HG03439 (cell line): ENCODE data around the gene EDN1.
"Not testable (repeated sequence)": the region's sequence is repeated elsewhere in the genome, so short reads cannot be mapped to it uniquely, and the experiment has no call there.

Experiments used
- ATAC-seq: cut with Tn5 transposase; IDR thresholded peaks from one replicate; pipeline ENCODE4 v1.9.1; 2021; ENCODE audit warnings: mild to moderate bottlenecking, moderate library complexity; ENCODE audit not compliant: unreplicated experiment

Gene EDN1

DNA sequence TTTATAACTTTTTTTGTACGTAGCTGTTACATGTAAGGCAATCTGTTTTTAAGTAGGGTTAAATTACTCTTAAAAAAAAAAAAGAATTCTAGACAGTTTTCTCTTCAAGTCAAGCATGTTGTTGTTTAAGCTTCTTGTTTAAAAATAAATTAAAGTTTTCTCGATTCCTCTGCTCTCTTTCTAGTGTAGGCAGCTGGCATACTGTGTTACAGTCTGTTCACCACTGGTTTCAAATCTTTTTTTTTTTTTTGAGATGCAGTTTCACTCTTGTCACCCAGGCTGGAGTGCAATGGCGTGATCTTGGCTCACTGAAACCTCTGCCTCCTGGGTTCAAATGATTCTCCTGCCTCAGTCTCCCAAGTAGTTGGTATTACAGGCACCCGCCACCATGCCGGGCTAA, 29.9 kb downstream of the EDN1 start:
- not testable (repeated sequence) for ATAC-seq

DNA sequence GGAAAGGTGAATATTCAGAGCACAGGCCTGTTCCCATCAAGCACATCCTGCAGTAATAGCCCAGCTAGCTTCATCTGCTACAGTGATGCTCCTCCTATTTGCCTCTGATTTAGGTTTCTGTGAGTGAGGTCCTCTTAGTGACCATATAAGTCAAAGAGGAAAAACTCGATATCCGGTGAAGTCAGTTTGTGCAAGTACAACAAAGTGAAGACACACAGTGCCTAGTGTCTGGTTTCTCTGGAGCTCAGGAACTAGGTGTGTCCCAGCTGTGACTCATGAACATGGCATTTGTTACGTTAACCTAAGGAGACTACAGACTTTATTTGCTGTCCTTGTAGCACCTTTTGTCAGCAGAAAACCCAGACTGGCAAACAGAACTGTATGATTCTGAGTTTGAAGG, 33.9 kb downstream of the EDN1 start:
- ATAC-seq = no peak

DNA sequence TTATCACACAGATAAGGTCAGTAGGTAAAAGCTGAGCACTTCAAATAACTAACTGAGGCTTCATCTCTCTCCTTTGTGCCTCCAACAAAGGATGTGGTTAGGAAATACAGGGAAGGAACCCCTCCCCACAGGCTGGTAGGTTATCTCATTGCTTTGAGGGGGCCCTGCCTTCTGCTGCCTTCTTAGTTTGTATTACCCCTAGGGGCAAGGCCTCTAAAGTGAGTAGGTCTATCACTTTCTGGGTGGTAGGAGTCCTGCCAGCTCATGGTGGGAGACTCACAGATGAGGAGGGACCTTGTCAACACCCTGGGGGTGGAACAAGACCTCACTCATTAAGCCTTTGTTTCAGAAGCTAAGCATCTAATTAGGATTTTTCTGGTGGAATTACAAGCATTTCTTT, 34.6 kb downstream of the EDN1 start:
- ATAC-seq = no peak

- no peak for ATAC-seq
Observed at GRCh38 chr6:12325872-12326271, 35.7 kb downstream of the EDN1 start.

DNA sequence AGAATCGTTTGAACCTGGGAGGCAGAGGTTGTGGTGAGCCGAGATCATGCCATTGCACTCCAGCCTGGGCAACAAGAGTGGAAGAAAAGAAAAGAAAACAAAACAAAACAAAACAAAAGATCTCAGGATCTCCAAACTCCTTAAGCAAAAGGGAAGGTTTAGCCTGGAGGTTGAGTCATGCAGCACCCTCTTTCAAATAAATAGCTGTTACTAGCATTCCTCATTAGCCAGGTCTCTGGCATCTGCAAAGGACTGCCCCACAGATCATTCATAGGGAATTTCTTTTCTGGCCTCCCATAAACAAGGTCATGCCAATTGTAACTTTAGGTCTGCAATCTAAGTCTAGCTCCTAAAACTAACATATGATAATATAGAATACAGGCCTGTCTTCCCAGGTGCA, 37.2 kb downstream of the EDN1 start:
- no peak for ATAC-seq

- ATAC-seq = no peak
Observed at GRCh38 chr6:12327988-12328387, 37.8 kb downstream of the EDN1 start.

GRCh38 chr6:12328701-12329100, 38.5 kb downstream of the EDN1 start:
- no peak for ATAC-seq

DNA sequence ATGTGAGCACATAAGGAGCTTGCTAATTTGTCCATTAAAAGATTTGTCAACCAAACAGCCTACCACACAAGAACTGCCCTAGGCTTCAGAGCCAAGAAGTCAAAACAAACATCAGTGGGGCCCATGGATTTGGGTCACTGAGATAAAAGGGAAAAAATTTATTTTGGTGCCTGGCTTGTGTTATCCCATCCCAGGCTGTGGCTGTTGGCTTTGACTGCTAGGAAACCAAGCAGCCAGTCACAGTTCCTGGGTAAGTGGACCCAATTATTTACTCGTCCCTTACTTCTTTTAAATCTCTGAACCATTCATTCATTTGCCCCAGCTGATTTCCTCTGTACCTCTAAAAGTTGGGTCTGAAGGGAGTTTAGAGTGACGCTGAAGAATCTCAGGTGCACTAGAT, 41.3 kb downstream of the EDN1 start:
- no peak for ATAC-seq

GRCh38 chr6:12331951-12332749, 42.0 kb downstream of the EDN1 start:
- no peak for ATAC-seq

- ATAC-seq = not testable (repeated sequence)
Observed at GRCh38 chr6:12332750-12333079, 42.6 kb downstream of the EDN1 start.

DNA sequence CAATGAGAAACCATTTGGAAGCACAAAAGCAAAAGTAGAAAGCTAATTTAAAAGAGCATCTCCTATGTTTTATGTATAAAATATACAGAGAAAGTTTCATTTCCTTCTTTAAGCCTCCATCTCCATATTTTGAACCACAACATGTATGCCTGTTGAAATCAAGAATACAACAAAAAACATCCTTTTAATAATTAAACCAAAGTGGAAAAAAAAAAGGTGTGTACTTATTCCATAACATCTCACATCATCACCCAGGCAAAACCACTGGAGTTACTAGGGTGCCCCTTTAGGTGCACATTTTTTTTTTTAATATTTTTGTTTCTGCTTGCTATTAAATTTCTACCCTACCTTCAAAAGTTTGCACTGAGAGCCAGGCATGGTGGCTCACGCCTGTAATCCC, 43.0 kb downstream of the EDN1 start:
- no peak for ATAC-seq

DNA sequence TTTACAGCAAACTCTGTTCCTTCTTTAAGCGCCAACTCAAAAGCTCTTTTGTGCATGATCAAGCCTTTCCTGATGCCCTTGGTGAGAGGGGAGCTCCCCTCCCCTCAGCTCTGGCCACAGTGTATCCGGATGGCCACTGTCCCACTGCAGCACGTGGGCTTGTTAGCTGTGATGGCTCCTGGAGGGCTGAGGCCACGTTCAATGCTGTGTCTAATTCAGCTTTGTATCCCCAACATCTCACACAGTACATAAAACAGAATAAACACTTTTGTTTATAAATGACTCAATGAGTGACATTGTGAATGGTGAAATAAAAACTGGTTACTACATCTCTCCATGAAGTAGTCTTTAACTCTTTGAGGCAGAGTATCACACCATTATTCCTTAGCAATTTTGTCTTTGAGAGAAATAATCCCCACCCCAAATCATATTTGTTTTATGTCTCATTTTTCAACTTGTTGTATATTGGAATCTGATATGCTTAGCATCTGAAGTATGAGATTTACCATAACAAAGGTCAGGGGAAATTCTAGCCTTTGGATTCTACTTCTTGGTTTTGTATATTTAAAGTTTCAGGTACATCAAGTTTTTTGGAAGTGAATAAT, 44.5 kb downstream of the EDN1 start:
- no peak for ATAC-seq

DNA sequence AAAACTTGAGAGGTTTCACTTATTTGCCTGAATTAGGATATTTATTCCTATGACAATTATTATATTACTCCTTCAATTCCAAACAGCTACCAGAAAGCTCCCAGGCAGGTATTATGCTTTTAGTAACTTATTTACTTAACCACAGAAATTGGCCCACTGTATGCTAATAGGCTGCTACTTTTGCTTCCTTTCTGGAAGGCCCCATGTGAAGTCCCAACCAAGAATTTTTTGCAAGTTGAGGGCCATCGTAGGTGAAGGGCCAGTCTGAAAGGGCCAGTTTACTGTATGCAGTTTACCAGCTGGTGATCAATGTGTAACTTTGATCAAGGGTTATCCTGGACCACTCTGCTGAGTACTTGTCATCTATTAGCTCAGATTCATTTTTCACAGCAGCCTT, 45.0 kb downstream of the EDN1 start:
- no peak for ATAC-seq

DNA sequence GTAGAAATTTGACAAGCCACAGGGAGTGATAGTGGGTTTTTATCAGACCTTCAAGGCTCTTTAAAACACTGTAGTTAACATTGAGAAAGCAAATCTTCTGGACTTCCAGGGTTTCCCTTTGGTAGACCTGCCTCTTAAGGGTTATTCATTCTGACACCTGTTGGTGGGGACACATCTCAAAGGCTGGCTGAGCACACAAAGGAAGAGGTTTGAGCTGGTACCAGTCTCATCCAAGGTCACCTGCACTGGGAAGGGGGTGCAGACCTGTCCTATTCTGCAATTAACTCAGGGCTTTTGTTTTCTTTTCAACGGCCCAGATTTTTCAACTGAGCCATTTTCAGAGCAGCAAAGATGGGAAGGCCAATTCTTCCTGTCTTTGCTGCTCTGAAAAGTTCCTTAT, 45.6 kb downstream of the EDN1 start:
- ATAC-seq = no peak

DNA sequence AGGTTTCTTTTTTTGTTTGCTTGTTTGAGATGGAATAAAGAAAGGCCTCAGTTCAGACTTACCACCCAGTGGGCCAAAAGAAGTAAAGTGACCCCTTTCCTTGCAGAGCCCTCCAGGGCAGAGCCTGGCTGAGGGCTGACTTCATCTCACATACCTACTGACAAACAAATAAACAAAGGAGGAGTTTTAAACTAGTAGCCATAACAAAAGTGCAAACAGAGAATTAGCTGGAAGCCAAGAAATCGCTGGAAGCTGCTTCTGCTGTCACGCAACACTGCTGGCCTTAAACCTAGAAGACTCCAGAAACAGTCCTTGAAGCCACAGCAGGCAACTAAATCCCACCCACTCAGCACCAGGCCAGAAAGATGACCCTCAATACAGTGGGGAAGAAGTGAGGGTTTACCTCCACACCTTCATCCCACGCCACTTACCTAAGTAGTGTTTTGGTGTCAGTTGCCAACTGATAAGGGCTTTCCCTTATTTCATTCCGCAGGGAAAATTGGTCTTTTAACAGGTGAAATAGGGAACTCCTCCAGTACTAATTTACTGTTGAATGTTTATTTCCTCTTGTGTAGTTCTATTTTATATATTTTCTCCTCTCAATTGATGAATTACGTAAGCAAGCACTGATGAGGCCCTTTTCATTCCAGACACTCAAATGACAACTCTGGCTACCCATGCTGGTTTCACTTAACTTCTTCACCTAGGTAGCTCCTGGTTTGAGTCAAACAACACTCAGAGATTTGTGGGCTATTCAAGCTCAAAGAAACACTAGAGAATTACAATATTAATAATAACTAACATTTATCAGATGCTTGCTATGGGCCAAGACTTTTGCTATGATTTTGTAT, 46.2 kb downstream of the EDN1 start:
- ATAC-seq = no peak

DNA sequence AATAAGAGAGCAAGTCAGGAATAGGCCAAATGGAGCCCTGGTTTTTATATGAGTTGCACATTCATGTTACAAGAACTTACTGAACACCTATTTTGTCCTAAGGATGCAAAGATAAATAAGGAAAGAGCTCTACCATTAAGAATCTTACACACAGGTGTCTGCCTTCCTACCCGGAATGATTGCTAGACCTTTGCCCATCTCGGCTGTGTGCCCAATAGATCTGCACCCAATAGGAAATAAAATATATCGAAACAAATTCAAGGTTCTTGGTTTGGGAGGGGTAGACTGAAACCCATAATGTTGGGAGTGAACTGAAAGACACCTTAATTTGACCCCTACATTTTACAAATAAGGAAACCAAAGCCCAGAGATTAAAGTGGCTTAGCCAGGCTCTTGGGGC, 48.9 kb downstream of the EDN1 start:
- ATAC-seq = no peak

DNA sequence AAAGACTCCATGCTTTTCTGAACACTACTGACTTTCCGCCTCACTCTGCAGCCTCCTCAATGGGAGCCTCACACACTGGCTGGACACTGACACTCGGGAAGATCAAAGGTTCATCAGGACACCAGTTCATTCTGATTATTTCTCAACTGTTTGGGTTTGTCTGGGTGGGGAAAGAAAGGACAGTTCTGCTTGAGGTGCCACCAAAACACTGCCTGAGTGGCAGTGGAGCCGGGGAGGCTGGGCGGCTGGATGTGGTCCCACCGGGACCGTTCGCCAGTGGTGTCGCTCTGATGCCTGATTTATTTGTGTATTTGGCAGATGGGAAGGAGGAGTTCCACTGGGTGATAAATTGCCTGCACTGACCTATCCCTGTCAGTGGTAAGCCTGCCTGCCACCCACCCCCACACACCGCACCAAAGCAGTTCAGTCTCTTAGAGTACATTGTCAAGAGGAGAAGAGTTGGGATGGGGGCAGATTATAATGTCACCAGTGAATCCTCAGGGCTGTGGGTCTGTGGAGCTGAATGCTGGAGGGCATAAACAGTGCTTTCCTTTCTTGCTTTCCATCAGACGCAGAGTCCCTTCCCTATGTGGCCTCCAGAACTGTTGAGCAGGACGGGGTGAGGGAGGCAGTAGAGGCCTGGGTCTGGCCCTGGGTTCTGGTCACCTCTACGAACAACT, 49.8 kb downstream of the EDN1 start:
- ATAC-seq = no peak

DNA sequence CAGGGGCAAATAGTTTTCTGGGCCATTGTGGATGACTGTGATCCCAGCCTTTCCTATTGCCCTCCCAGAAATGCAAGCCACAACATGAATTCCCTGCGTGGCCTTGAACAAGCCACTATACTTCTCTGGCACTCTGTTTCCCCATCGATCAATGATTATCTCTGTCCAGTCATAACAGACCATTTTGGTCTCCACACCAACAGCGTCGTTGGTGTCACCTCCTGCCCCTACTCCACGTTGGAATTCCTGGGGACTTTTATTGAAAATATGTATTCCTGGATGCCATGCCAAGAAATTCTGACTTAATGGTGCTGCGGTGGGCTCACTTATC, 50.3 kb downstream of the EDN1 start:
- ATAC-seq = no peak

DNA sequence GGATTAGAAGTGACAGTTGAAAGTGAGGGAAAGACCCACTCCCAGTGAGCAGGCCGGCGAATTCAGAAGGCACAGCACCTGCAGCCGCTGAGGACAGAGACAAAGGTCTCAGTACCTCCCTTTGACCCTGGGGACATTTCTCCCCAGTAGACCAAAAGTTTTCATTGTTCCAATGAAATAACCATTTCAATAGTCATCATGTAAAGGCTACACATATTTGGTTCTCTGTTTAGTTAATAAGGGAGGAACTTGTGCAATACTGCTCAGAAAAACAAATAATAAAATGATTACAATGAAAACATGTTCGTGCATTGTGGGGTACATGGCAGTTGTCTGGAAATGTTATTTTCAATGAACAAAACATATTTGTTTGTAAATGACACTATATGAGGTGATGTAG, 52.5 kb downstream of the EDN1 start:
- ATAC-seq = no peak

GRCh38 chr6:12343122-12343439, 52.9 kb downstream of the EDN1 start:
- no peak for ATAC-seq

DNA sequence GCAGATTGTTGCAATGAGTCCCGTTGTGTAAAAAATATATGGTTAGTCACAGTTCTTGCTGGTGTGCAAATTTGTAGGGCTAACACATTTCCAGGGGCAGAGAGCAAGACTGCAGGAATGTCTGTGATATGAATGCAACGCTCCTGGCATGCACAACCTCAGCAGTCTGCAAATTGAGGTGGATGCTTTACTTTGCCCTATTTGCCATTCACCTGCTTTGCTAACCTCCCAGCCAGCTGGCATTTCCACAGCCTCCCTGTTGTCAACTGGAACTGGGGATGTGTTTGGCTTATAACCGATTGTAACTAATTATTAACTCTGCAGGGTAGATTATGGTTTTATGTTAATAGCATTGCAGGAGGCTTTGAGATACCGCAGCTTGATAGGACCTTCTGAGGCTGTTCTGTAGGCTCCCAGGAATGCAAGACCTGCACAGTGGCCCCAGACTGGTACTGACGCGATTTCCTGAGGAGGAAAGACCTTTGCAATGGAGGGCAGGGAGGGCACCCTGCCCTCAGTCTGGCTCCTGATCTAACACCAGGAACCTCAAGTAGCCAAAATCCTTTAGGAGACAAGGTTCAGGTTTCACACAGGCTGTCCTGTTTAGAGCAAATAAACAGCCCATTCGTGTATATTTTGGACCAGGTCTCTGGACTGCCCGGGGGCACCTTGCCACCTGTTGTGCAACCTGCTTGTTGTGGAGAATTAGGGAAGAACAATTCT, 53.4 kb downstream of the EDN1 start:
- ATAC-seq = no peak
